H1 (cell line): ENCODE results near the gene MYH13. TPM values are rescaled to one million over a fixed set of nuclear protein-coding genes. Genes with fewer than 3 reads are reported as not detected.

ENCODE experiments used
- CTCF ChIA-PET: fragments of 300-600 bp; sonication (Branson Sonifier 250); formaldehyde crosslinking; loops from one replicate; lab custom pipeline; 2021; ENCODE audit not compliant: partially characterized antibody; lab: Charles Lee
- POLR2A ChIA-PET: fragments of 300-600 bp; sonication (Branson Sonifier 250); formaldehyde crosslinking; loops from one replicate; lab custom pipeline; 2021; ENCODE audit warnings: inconsistent platforms; ENCODE audit not compliant: partially characterized antibody; lab: Charles Lee
- DNase-seq, 2 experiments: peaks; one replicate each; pipeline versions ENCODE4 v3.0.0 to v3.0.0-alpha.2; 2010 to 2022; ENCODE audit warnings: low spot score in 2 of 2, low read depth in 1 of 2, mixed read lengths in 1 of 2
- FAIRE-seq: peaks from 2 replicates; lab custom pipeline; 2011; peaks lifted over from hg19 to GRCh38; lab: Jason Lieb, UNC
- H2AFZ ChIP-seq: 2 replicates; pipeline ENCODE4 v1.8.1; 2012; ENCODE audit warnings: low read length, inconsistent platforms
- H2AK5ac ChIP-seq: 2 replicates; pipeline ENCODE4 v1.6.1; 2013; ENCODE audit warnings: low read depth, low read length
- H2BK120ac ChIP-seq: replicated peaks from 2 replicates; pipeline ENCODE3; 2013; ENCODE audit warnings: low read depth, low read length, inconsistent platforms
- H2BK12ac ChIP-seq: 2 replicates; pipeline ENCODE4 v1.6.1; 2013; ENCODE audit warnings: low read depth, low read length
- H2BK15ac ChIP-seq: 2 replicates; pipeline ENCODE4 v1.6.1; 2013; ENCODE audit warnings: low read length
- H2BK20ac ChIP-seq: 2 replicates; pipeline ENCODE4 v1.6.1; 2013; ENCODE audit warnings: low read length
- H2BK5ac ChIP-seq: 2 replicates; pipeline ENCODE4 v1.6.1; 2013; ENCODE audit warnings: low read depth, low read length
- H3K14ac ChIP-seq: 2 replicates; pipeline ENCODE4 v1.6.1; 2013; ENCODE audit warnings: inconsistent platforms; ENCODE audit not compliant: insufficient read length
- H3K18ac ChIP-seq: 2 replicates; pipeline ENCODE4 v1.6.1; 2013; ENCODE audit warnings: low read length; ENCODE audit errors: extremely low read depth
- H3K23ac ChIP-seq: 2 replicates; pipeline ENCODE4 v1.6.1; 2013; ENCODE audit warnings: inconsistent platforms; ENCODE audit not compliant: insufficient read length
- H3K23me2 ChIP-seq: 2 replicates; pipeline ENCODE4 v1.6.1; 2013; ENCODE audit warnings: low read depth, low read length
- H3K27ac ChIP-seq: 2 replicates; pipeline ENCODE4 v1.6.1; 2011; ENCODE audit warnings: low read depth, low read length, inconsistent platforms
- H3K27me3 ChIP-seq, 4 experiments: replicated peaks in 1 of 4; 1 replicate in 1 of 4; 2 replicates in 3 of 4; pipeline versions ENCODE4 v1.6.1 to v1.8.1; 2011 to 2013; ENCODE audit warnings: low read length in 3 of 4, mild to moderate bottlenecking in 3 of 4, inconsistent platforms in 2 of 4, mixed read lengths in 2 of 4, moderate library complexity in 1 of 4; ENCODE audit not compliant: control insufficient read depth in 3 of 4, insufficient read depth in 3 of 4; ENCODE audit errors: extremely low read depth in 1 of 4
- H3K36me3 ChIP-seq, 4 experiments: 2 replicates each; pipeline versions ENCODE4 v1.6.1 to v1.8.1; 2011 to 2013; ENCODE audit warnings: mild to moderate bottlenecking in 4 of 4, low read length in 3 of 4, moderate library complexity in 2 of 4, control low read depth in 1 of 4, inconsistent platforms in 1 of 4; ENCODE audit not compliant: insufficient read depth in 4 of 4, control insufficient read depth in 2 of 4
- H3K4ac ChIP-seq: replicated peaks from 2 replicates; pipeline ENCODE3; 2013; ENCODE audit warnings: low read length, low read depth, mixed read lengths, inconsistent platforms; ENCODE audit not compliant: insufficient read length
- H3K4me1 ChIP-seq, 4 experiments: replicated peaks in 1 of 4; 1 replicate in 1 of 4; 2 replicates in 3 of 4; pipeline versions ENCODE4 v1.6.1 to v1.8.1; 2011 to 2013; ENCODE audit warnings: low read length in 3 of 4, inconsistent platforms in 2 of 4, mixed read lengths in 1 of 4; ENCODE audit not compliant: insufficient read depth in 4 of 4, control insufficient read depth in 3 of 4
- H3K4me2 ChIP-seq, 2 experiments: 2 replicates each; pipeline versions ENCODE4 v1.6.1 to v1.8.1; 2011 to 2013; ENCODE audit warnings: low read depth in 2 of 2, low read length in 2 of 2, control low read depth in 1 of 2, inconsistent platforms in 1 of 2, mild to moderate bottlenecking in 1 of 2; ENCODE audit not compliant: insufficient read depth in 1 of 2
- H3K4me3 ChIP-seq, 4 experiments: fragments of 200-600, 300-600 bp in 1 of 4; sonication (generic), shearing (Covaris generic), sonication (Bioruptor Twin) in 1 of 4; 2 replicates each; pipeline versions ENCODE4 v1.5.1 to v1.8.1; 2011 to 2016; ENCODE audit warnings: low read length in 4 of 4, low read depth in 3 of 4, control low read depth in 2 of 4, inconsistent platforms in 2 of 4, mild to moderate bottlenecking in 2 of 4, mixed read lengths in 1 of 4, moderate library complexity in 1 of 4; ENCODE audit not compliant: insufficient read depth in 2 of 4; ENCODE audit errors: extremely low read depth in 1 of 4
- H3K56ac ChIP-seq: replicated peaks from 2 replicates; pipeline ENCODE3; 2013; ENCODE audit warnings: low read depth, mild to moderate bottlenecking, mixed read lengths, low read length, inconsistent platforms; ENCODE audit not compliant: insufficient read length
- H3K79me1 ChIP-seq: 2 replicates; pipeline ENCODE4 v1.6.1; 2013; ENCODE audit warnings: low read depth, low read length, control low read depth
- H3K79me2 ChIP-seq, 2 experiments: 2 replicates each; pipeline versions ENCODE4 v1.6.1 to v1.8.1; 2012 to 2013; ENCODE audit warnings: low read length in 2 of 2, mild to moderate bottlenecking in 2 of 2, inconsistent platforms in 1 of 2; ENCODE audit not compliant: insufficient read depth in 2 of 2, control insufficient read depth in 1 of 2
- H3K9ac ChIP-seq, 4 experiments: replicated peaks in 1 of 4; 1 replicate in 1 of 4; 2 replicates in 3 of 4; pipeline versions ENCODE4 v1.6.1 to v1.8.1; 2011 to 2013; ENCODE audit warnings: low read depth in 3 of 4, low read length in 3 of 4, control low read depth in 2 of 4, mild to moderate bottlenecking in 2 of 4, moderate library complexity in 2 of 4, inconsistent platforms in 1 of 4; ENCODE audit errors: extremely low read depth in 1 of 4
- H3K9me3 ChIP-seq, 2 experiments: 2 replicates each; pipeline versions ENCODE4 v1.6.1 to v1.8.1; 2012 to 2013; ENCODE audit warnings: mild to moderate bottlenecking in 2 of 2, moderate library complexity in 2 of 2, control low read depth in 1 of 2, inconsistent platforms in 1 of 2, low read depth in 1 of 2, low read length in 1 of 2, mixed read lengths in 1 of 2; ENCODE audit not compliant: insufficient read depth in 2 of 2
- H4K20me1 ChIP-seq, 2 experiments: replicated peaks in 1 of 2; 2 replicates each; pipeline versions ENCODE3 to v1.8.1; 2011 to 2013; ENCODE audit warnings: inconsistent platforms in 2 of 2, low read length in 2 of 2, mild to moderate bottlenecking in 1 of 2; ENCODE audit not compliant: insufficient read depth in 2 of 2, control insufficient read depth in 1 of 2
- H4K5ac ChIP-seq: 2 replicates; pipeline ENCODE4 v1.6.1; 2013; ENCODE audit warnings: low read length, low read depth, mixed read lengths, inconsistent platforms; ENCODE audit not compliant: insufficient read length
- H4K8ac ChIP-seq: 2 replicates; pipeline ENCODE4 v1.8.0; 2013; ENCODE audit warnings: mild to moderate bottlenecking, moderate library complexity, low read length, inconsistent platforms; ENCODE audit not compliant: insufficient read depth; ENCODE audit errors: extremely low read depth
- H4K91ac ChIP-seq: replicated peaks from 2 replicates; pipeline ENCODE3; 2013; ENCODE audit warnings: low read length, mixed read lengths, inconsistent platforms; ENCODE audit not compliant: insufficient read length
- CBX8 ChIP-seq: fragments of 300-800, 300-1000 bp; sonication (generic); IDR thresholded peaks from 2 replicates; pipeline ENCODE4 v1.7.1; 2016; ENCODE audit warnings: low read depth, low read length, borderline replicate concordance
- WGBS, 2 experiments: shearing (Covaris generic) in 1 of 2; methylation state at CpG; one replicate each; pipeline versions ENCODE4 v1.1.6 to v1.1.7; 2013 to 2015; ENCODE audit warnings: low lambda C conversion rate in 2 of 2, mixed read lengths in 2 of 2, inconsistent platforms in 1 of 2, low coverage in 1 of 2, missing lambda C conversion rate in 1 of 2; ENCODE audit not compliant: insufficient replicate concordance in 2 of 2, insufficient coverage in 1 of 2, insufficient read length in 1 of 2; ENCODE audit errors: extremely low coverage in 1 of 2, missing lambda C conversion rate in 1 of 2; 5-methylcytosine and 5-hydroxymethylcytosine counted together
- polyA plus RNA-seq, 7 experiments: library from polyadenylated mRNA; depleted of rRNA in 3 of 7; stranded (reverse) in 5 of 7; unstranded in 2 of 7; fragments of >200 nt in 5 of 7; fragments of 200-250 nt in 2 of 7; gene quantifications; 1 replicate in 5 of 7; 2 replicates in 1 of 7; 4 replicates in 1 of 7; pipeline versions ENCODE4 v1.2.1 to v1.2.3, GENCODE V29; 2011 to 2013; ENCODE audit warnings: missing spikeins in 2 of 7, mixed read lengths in 2 of 7
- total RNA-seq: library from RNA; stranded (reverse); fragmentation: NEBNext Ultra II Directional; extraction: Animal tissue kit (Norgen Biotek cat#: 25700); gene quantifications from 2 replicates; pipeline ENCODE4 v1.2.1, GENCODE V29; 2021

Gene MYH13
- total and polyA plus RNA-seq, 2 of the 8 experiments (the other 6 are each of a cell fraction or from before 2014, with no cell fraction given), result not detected

DNA sequence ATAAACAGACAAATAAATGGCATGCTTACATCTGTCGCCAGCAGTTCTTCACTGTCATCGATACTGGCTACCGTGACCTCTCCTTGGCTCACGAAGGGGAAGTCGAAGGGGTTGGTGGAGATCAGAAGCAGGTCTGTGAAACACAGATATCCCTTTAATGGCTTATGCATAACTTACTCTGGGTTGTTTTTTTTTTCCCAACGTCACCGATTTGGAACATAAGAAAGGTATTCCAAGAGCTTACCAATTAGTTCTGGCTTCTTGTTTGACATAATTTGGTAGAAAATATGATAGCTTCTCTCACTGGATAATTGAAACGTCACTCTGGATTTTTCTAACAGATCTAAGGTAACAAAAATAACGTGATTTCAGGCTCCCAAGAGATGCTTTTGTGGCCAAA is 18.2 kb downstream of the MYH13 start:
- no peak overlapping the region for H2BK20ac ChIP-seq
- WGBS, 2 experiments, result 91% methylated on average over 9 of the region's 9 CpGs; no CpG with 5 or more reads in 1 of the 2 experiments
- no peak overlapping the region for H3K9ac ChIP-seq
- H2BK15ac ChIP-seq, result no peak overlapping the region
- H3K36me3 ChIP-seq, result no peaks in the 10 kb centered on the region
- H3K4me2 ChIP-seq, result no peak overlapping the region
- H4K8ac ChIP-seq, result no peak overlapping the region
- no peak overlapping the region for H3K4ac ChIP-seq
- H3K14ac ChIP-seq, result no peak overlapping the region
- TF ChIP-seq CBX8, result no peak
- no peaks in the 10 kb centered on the region for H3K79me2 ChIP-seq
- no peak overlapping the region for H4K91ac ChIP-seq
- ChIA-PET CTCF (interaction anchor here (1.0 to 11.7 kb wide), 11 partner anchors 8 to 585 kb away, joined by 3 to 176 read pairs (median 4); no protein-coding TSS in a partner anchor), POLR2A (interaction anchor here (1.5 kb wide), 1 partner anchor 18 kb away, joined by 4 read pairs; no protein-coding TSS in a partner anchor)
- no peak overlapping the region for H2BK5ac ChIP-seq
- DNase-seq, result no peak
- H2BK120ac ChIP-seq, result no peak overlapping the region
- H3K9me3 ChIP-seq, result 0 out of 4 replicates have a peak, but pooled peaks cover 0 to 3% of the 10 kb centered on the region in 2 experiments
- no peaks in the 10 kb centered on the region for H3K23me2 ChIP-seq
- no peak overlapping the region for H3K18ac ChIP-seq
- no peak overlapping the region for H2AK5ac ChIP-seq
- no peak overlapping the region for H2BK12ac ChIP-seq
- H4K20me1 ChIP-seq, result no peaks in the 10 kb centered on the region
- H3K27me3 ChIP-seq, result no peaks in the 10 kb centered on the region
- H3K4me1 ChIP-seq, result no peaks in the 10 kb centered on the region
- FAIRE-seq, result no peak
- H4K5ac ChIP-seq, result no peak overlapping the region
- H3K27ac ChIP-seq, result no peak overlapping the region
- H3K4me3 ChIP-seq, result no peak overlapping the region
- no peak overlapping the region for H3K56ac ChIP-seq
- H3K79me1 ChIP-seq, result no peaks in the 10 kb centered on the region
- no peak overlapping the region for H2AFZ ChIP-seq
- H3K23ac ChIP-seq, result no peak overlapping the region
